ENCODE measurements around the gene NDUFS8. TPM values are rescaled to one million over a fixed set of nuclear protein-coding genes. Genes with fewer than 3 reads are reported as not detected.

NDUFS8 gene
- total RNA-seq, 2 experiments from 2014 or later = 112 to 128 TPM

- Mint-ChIP-seq H3K4me3 (no peak overlapping the region), H3K36me3 (ENCODE audit: low read depth) (peaks cover 13% of the 10 kb centered on the region), H3K27me3 (no peaks in the 10 kb centered on the region), H3K27ac (peak overlapping the region; percentile 30), H3K4me1 (peaks cover 32% of the 10 kb centered on the region), H3K9me3 (no peaks in the 10 kb centered on the region)
- DNase-seq = peak; percentile 51
- ChIA-PET POLR2A (no interaction called here), CTCF (no interaction called here)
Observed at GRCh38 chr11:67996622-67997474, 33.6 kb upstream of the NDUFS8 start.

GRCh38 chr11:67997475-67997921 is 33.0 kb upstream of the NDUFS8 start:
- Mint-ChIP-seq H3K9me3 (no peaks in the 10 kb centered on the region), H3K4me1 (peaks cover 38% of the 10 kb centered on the region), H3K27me3 (no peaks in the 10 kb centered on the region), H3K27ac (peak overlapping the region; percentile 70), H3K36me3 (ENCODE audit: low read depth) (peaks cover 18% of the 10 kb centered on the region), H3K4me3 (no peak overlapping the region)
- ChIA-PET POLR2A (interaction anchor here (1.9 kb wide), 1 partner anchor 40 kb away, joined by 4 read pairs; no protein-coding TSS in a partner anchor), CTCF (no interaction called here)
- no peak for DNase-seq

GRCh38 chr11:67998150-67999045 is 32.1 kb upstream of the NDUFS8 start:
- CTCF ChIA-PET = no interaction called here
- Mint-ChIP-seq H3K4me1 (peaks cover 44% of the 10 kb centered on the region), H3K27me3 (no peaks in the 10 kb centered on the region), H3K27ac (peak overlapping the region; percentile 70), H3K4me3 (no peak overlapping the region), H3K36me3 (ENCODE audit: low read depth) (peaks cover 22% of the 10 kb centered on the region), H3K9me3 (no peaks in the 10 kb centered on the region)
- DNase-seq = peak; percentile 57
- POLR2A ChIA-PET = interaction anchor here (1.9 kb wide), 1 partner anchor 39 kb away, joined by 4 read pairs; no protein-coding TSS in a partner anchor

- POLR2A ChIA-PET = interaction anchor here (1.1 to 1.9 kb wide), 2 partner anchors 38 kb away, joined by 4 read pairs; no protein-coding TSS in a partner anchor
Observed at GRCh38 chr11:67999201-67999629, 31.3 kb upstream of the NDUFS8 start.

GRCh38 chr11:67999704-68000103 is 30.8 kb upstream of the NDUFS8 start:
- CTCF ChIA-PET = no interaction called here
- Mint-ChIP-seq H3K27ac (no peak overlapping the region), H3K36me3 (ENCODE audit: low read depth) (peaks cover 22% of the 10 kb centered on the region), H3K4me3 (no peak overlapping the region), H3K27me3 (no peaks in the 10 kb centered on the region), H3K4me1 (peaks cover 45% of the 10 kb centered on the region), H3K9me3 (no peaks in the 10 kb centered on the region)
- no peak for DNase-seq
- POLR2A ChIA-PET = interaction anchor here (1.1 kb wide), 1 partner anchor 38 kb away, joined by 4 read pairs; no protein-coding TSS in a partner anchor

More at GRCh38 chr11:67999201-67999629, 31.3 kb upstream of the NDUFS8 start:
- Mint-ChIP-seq H3K27me3 (no peaks in the 10 kb centered on the region), H3K4me1 (peaks cover 42% of the 10 kb centered on the region), H3K4me3 (no peak overlapping the region), H3K27ac (no peak overlapping the region), H3K36me3 (ENCODE audit: low read depth) (peaks cover 22% of the 10 kb centered on the region), H3K9me3 (no peaks in the 10 kb centered on the region)
- CTCF ChIA-PET = no interaction called here
- no peak for DNase-seq

GRCh38 chr11:68002575-68002937 is 27.9 kb upstream of the NDUFS8 start:
- POLR2A ChIA-PET = interaction anchor here (0.9 kb wide), 1 partner anchor 47 kb away, joined by 4 read pairs; no protein-coding TSS in a partner anchor
- H3K4me3 Mint-ChIP-seq = peak overlapping the region; percentile 77
- CTCF ChIA-PET = interaction anchor here (1.5 kb wide), 1 partner anchor 47 kb away, joined by 4 read pairs; no protein-coding TSS in a partner anchor
- no peaks in the 10 kb centered on the region for H3K27me3 Mint-ChIP-seq
- DNase-seq = no peak
- H3K4me1 Mint-ChIP-seq = peaks cover 42% of the 10 kb centered on the region
- H3K27ac Mint-ChIP-seq = peak overlapping the region; percentile 36
- H3K9me3 Mint-ChIP-seq = no peaks in the 10 kb centered on the region
- H3K36me3 Mint-ChIP-seq (ENCODE audit: low read depth) = peaks cover 14% of the 10 kb centered on the region

- Mint-ChIP-seq H3K27me3 (no peaks in the 10 kb centered on the region), H3K36me3 (ENCODE audit: low read depth) (peaks cover 13% of the 10 kb centered on the region), H3K4me3 (peak overlapping the region; percentile 77), H3K9me3 (no peaks in the 10 kb centered on the region), H3K27ac (peak overlapping the region; percentile 36), H3K4me1 (peaks cover 36% of the 10 kb centered on the region)
- ChIA-PET POLR2A (no interaction called here), CTCF (interaction anchor here (1.5 kb wide), 1 partner anchor 48 kb away, joined by 4 read pairs; no protein-coding TSS in a partner anchor)
- peak; percentile 56 for DNase-seq
Observed at GRCh38 chr11:68002938-68003845, 27.3 kb upstream of the NDUFS8 start.

- Mint-ChIP-seq H3K4me3 (peak within 1 kb of the TSS; percentile 80), H3K36me3 (ENCODE audit: low read depth) (peaks cover 10% of the 10 kb centered on the region), H3K27me3 (no peaks in the 10 kb centered on the region), H3K27ac (peak within 1 kb of the TSS; percentile 70), H3K4me1 (peaks cover 31% of the 10 kb centered on the region), H3K9me3 (no peaks in the 10 kb centered on the region)
- ChIA-PET POLR2A (no interaction called here), CTCF (no interaction called here)
- DNase-seq = peak; percentile 91
Observed at GRCh38 chr11:68003846-68004550, 26.5 kb upstream of the NDUFS8 start, which contains the start of gene UNC93B1. Gene UNC93B1, minus strand, starts transcription at chr11:68004097. Its CDS starts 54 bp downstream, at chr11:68004043.

- CTCF ChIA-PET = no interaction called here
- no peaks in the 10 kb centered on the region for H3K27me3 Mint-ChIP-seq
- H3K4me1 Mint-ChIP-seq = peaks cover 33% of the 10 kb centered on the region
- H3K9me3 Mint-ChIP-seq = no peaks in the 10 kb centered on the region
- no peak for DNase-seq
- peak overlapping the region; percentile 80 for H3K4me3 Mint-ChIP-seq
- peaks cover 10% of the 10 kb centered on the region for H3K36me3 Mint-ChIP-seq (ENCODE audit: low read depth)
- peak overlapping the region; percentile 70 for H3K27ac Mint-ChIP-seq
- POLR2A ChIA-PET = no interaction called here
Observed at GRCh38 chr11:68004551-68005335, 25.7 kb upstream of the NDUFS8 start.

- Mint-ChIP-seq H3K36me3 (ENCODE audit: low read depth) (peaks cover 10% of the 10 kb centered on the region), H3K9me3 (no peaks in the 10 kb centered on the region), H3K27me3 (no peaks in the 10 kb centered on the region), H3K4me1 (peaks cover 27% of the 10 kb centered on the region), H3K27ac (no peak overlapping the region), H3K4me3 (no peak overlapping the region)
- ChIA-PET CTCF (no interaction called here), POLR2A (no interaction called here)
- DNase-seq = no peak
Observed at GRCh38 chr11:68006606-68007166, 23.8 kb upstream of the NDUFS8 start.

All from activated CD4-positive, alpha-beta memory T cell treated with anti-CD3 and anti-CD28 coated beads, Interleukin-2, amount 10 ng/mL, durations not matched to agents 7 days and 5 days (primary cell).